ENCODE results near the gene MTHFD2L. TPM values are rescaled to one million over a fixed set of nuclear protein-coding genes. Genes with fewer than 3 reads are reported as not detected.

MTHFD2L gene
- total RNA-seq, 1 donor from 2014 or later = 13.8 TPM

DNA sequence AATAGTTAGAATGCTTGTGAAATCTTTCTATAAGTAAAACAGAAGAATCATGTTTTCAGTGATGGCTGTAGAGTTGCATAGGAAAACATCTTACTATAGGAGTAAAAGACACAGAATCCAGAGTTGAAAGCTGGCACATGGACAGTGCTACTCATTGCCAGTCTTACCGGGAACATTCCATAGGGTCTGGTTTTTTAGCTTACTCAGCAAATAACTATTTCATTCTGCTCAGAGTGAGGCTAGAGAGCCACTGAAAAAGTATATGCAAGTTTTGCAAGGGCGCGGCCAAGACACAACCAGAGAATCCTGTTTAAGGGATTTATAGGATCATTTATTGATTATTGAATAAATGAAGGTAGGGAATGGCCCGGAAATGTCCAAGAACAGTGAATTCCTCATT, 60.3 kb downstream of the MTHFD2L start:
- H3K4me1 ChIP-seq = peaks cover 3% of the 10 kb centered on the region
- intact Hi-C loops (cut with micrococcal nuclease) = no loop called here
- no peak overlapping the region for H3K4me3 ChIP-seq
- no peak overlapping the region for H3K27ac ChIP-seq (replicated peaks)
- no peak for DNase-seq
- TF ChIP-seq, protein P1, sequence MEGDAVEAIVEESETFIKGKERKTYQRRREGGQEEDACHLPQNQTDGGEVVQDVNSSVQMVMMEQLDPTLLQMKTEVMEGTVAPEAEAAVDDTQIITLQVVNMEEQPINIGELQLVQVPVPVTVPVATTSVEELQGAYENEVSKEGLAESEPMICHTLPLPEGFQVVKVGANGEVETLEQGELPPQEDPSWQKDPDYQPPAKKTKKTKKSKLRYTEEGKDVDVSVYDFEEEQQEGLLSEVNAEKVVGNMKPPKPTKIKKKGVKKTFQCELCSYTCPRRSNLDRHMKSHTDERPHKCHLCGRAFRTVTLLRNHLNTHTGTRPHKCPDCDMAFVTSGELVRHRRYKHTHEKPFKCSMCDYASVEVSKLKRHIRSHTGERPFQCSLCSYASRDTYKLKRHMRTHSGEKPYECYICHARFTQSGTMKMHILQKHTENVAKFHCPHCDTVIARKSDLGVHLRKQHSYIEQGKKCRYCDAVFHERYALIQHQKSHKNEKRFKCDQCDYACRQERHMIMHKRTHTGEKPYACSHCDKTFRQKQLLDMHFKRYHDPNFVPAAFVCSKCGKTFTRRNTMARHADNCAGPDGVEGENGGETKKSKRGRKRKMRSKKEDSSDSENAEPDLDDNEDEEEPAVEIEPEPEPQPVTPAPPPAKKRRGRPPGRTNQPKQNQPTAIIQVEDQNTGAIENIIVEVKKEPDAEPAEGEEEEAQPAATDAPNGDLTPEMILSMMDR (IDR thresholded peaks at IDR 0.05; ENCODE audit: borderline replicate concordance) = no peak
- no peaks in the 10 kb centered on the region for H3K27me3 ChIP-seq (ENCODE audit: low read depth)
- no peaks in the 10 kb centered on the region for H3K36me3 ChIP-seq
- peaks cover under 1% of the 10 kb centered on the region for H3K9me3 ChIP-seq (replicated peaks)

DNA sequence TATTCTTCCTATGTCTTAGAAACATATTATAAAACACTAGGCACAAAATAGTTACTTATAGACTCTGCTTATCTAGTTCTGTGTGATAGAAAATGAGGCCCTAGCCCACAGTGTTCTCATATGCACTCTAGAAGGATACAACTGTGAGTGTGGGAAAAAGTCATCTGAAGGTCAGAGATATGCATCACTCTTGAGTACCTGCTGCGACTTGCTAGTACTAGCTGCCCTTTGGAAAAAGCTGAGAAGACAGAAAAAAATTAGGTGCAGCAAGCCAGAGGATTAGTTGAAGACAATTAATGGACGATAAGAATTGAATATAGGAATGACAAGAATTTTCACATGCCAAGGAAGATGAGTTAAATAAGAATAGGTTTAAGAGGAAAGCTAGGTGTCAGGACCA, 61.3 kb downstream of the MTHFD2L start:
- TF ChIP-seq, protein P1 (IDR thresholded peaks at IDR 0.05; ENCODE audit: borderline replicate concordance) = no peak
- DNase-seq = no peak
- intact Hi-C loops (cut with micrococcal nuclease) = no loop called here

DNA sequence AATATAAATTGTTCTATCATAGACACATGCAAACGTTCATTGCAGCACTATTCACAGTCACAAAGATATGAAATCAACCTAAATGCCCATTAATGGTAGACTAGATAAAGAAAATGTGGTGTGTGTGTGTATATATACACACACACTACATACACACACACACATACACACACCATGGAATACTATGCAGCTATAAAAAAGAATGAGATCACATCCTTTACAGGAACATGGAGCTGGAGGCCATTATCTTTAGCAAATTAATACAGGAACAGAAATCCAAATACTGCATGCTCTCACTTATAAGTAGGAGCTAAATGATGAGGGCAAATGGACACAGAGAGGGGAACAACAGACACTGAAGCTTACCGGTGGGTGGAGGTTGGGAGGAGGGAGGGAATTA, 65.2 kb downstream of the MTHFD2L start:
- no peak overlapping the region for H3K27ac ChIP-seq (replicated peaks)
- intact Hi-C loops (cut with micrococcal nuclease) = no loop called here
- no peaks in the 10 kb centered on the region for H3K4me1 ChIP-seq
- H3K4me3 ChIP-seq = no peak overlapping the region
- no peak for DNase-seq
- TF ChIP-seq, protein P1 (IDR thresholded peaks at IDR 0.05; ENCODE audit: borderline replicate concordance) = no peak
- H3K27me3 ChIP-seq (ENCODE audit: low read depth) = no peaks in the 10 kb centered on the region
- no peaks in the 10 kb centered on the region for H3K36me3 ChIP-seq
- no peaks in the 10 kb centered on the region for H3K9me3 ChIP-seq (replicated peaks)

More for the DNA sequence above, 61.3 kb downstream of the MTHFD2L start:
- H3K36me3 ChIP-seq = no peaks in the 10 kb centered on the region
- H3K4me3 ChIP-seq = no peak overlapping the region
- H3K9me3 ChIP-seq (replicated peaks) = no peaks in the 10 kb centered on the region
- no peaks in the 10 kb centered on the region for H3K27me3 ChIP-seq (ENCODE audit: low read depth)
- no peak overlapping the region for H3K27ac ChIP-seq (replicated peaks)
- peaks cover 3% of the 10 kb centered on the region for H3K4me1 ChIP-seq

DNA sequence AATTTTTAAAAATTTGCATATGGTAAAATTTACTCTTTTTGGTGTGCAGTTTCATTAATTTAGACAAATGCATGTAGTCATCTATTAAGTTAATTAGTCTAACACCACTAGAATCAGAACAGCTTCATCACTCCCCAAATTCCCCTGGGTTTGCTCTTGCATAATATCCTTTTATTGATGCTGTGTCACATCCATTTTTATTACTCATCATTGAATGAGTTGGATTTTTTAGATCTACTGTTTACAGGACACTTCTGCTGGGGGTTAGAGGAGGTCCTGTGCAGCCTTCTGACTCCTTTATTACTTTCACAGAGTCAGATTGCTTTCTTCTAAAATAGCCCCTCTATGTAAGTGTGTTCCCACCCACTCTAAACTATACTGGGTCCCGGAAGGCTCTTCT, 65.9 kb downstream of the MTHFD2L start:
- H3K36me3 ChIP-seq = no peaks in the 10 kb centered on the region
- H3K4me3 ChIP-seq = no peak overlapping the region
- TF ChIP-seq, protein P1 (IDR thresholded peaks at IDR 0.05; ENCODE audit: borderline replicate concordance) = no peak
- no peaks in the 10 kb centered on the region for H3K9me3 ChIP-seq (replicated peaks)
- H3K4me1 ChIP-seq = no peaks in the 10 kb centered on the region
- no peak overlapping the region for H3K27ac ChIP-seq (replicated peaks)
- intact Hi-C loops (cut with micrococcal nuclease) = no loop called here
- no peak for DNase-seq
- H3K27me3 ChIP-seq (ENCODE audit: low read depth) = no peaks in the 10 kb centered on the region

DNA sequence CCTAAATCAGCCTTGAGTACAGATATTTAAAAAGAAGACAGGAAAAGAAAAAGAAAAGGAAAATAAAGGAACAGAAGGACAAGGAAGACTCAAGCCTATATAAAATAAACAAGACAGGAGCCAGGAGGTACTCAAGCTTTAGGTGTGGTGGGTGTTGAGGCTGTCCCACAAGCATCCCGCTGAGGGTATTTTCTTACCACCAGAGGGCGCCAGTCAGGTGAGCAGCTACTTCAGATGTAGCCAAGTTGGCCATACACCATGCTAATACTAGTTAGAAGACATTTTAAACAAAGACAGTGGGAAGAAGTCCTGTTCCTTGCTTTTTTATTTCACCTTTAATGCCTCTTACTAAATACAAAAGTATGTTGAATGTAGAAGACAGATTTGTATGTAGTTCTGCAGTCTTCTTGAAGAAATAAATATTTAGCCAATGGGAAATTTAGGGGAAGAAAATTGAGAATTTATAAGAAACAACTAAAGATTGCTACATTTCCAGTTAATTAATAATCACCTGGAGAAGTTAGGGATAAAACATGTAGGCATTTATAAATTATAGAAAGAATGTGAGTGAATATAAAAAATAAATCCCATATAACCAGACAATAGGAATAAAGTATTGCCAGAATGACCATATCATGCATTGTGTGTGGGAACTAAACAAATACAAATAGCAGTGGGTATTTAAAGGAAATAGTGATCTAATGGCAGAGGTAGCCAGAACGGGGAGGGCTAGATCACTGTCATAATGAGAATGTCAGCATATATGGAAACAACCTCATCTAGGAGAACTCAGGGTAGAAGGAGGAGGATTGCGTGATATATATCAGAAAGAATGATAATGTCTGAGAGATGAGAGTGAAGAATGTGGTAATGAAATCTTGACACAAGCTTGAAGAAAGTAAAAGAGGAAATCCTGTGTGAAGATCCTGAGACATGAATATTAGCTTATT, 71.0 kb downstream of the MTHFD2L start:
- peaks cover 13% of the 10 kb centered on the region for H3K4me1 ChIP-seq
- intact Hi-C loops (cut with micrococcal nuclease) = loop anchor here (5.0 kb wide), 1 partner anchor 83 kb away; no protein-coding TSS in a partner anchor
- TF ChIP-seq, protein P1 (IDR thresholded peaks at IDR 0.05; ENCODE audit: borderline replicate concordance) = peak; percentile 89
- no peak overlapping the region for H3K27ac ChIP-seq (replicated peaks)
- DNase-seq = peak; percentile 59
- no peak overlapping the region for H3K4me3 ChIP-seq
- H3K27me3 ChIP-seq (ENCODE audit: low read depth) = no peaks in the 10 kb centered on the region
- H3K36me3 ChIP-seq = no peaks in the 10 kb centered on the region
- no peaks in the 10 kb centered on the region for H3K9me3 ChIP-seq (replicated peaks)

Measured in left ventricle myocardium inferior (tissue), 1 donor.